ENCODE measurements around the gene POP4.
"Not testable (repeated sequence)": the region's sequence is repeated elsewhere in the genome, so short reads cannot be mapped to it uniquely, and the experiment has no call there.

DNA sequence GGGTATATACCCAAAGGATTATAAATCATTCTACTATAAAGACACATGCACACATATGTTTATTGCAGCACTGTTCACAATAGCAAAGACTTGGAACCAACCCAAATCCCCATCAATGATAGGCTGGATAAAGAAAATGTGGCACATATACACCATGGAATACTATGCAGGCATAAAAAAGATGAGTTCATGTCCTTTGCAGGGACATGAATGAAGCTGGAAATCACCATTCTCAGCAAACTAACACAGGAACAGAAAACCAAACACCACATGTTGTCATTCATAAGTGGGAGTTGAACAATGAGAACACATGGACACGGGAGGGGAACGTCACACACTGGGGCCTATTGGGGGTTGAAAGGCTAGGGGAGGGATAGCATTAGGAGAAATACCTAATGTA, 47.0 kb upstream of the POP4 start:
- TF ChIP-seq, protein P1, sequence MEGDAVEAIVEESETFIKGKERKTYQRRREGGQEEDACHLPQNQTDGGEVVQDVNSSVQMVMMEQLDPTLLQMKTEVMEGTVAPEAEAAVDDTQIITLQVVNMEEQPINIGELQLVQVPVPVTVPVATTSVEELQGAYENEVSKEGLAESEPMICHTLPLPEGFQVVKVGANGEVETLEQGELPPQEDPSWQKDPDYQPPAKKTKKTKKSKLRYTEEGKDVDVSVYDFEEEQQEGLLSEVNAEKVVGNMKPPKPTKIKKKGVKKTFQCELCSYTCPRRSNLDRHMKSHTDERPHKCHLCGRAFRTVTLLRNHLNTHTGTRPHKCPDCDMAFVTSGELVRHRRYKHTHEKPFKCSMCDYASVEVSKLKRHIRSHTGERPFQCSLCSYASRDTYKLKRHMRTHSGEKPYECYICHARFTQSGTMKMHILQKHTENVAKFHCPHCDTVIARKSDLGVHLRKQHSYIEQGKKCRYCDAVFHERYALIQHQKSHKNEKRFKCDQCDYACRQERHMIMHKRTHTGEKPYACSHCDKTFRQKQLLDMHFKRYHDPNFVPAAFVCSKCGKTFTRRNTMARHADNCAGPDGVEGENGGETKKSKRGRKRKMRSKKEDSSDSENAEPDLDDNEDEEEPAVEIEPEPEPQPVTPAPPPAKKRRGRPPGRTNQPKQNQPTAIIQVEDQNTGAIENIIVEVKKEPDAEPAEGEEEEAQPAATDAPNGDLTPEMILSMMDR (IDR thresholded peaks at IDR 0.05), result not testable (repeated sequence)
- TF ChIP-seq POLR2A (IDR thresholded peaks at IDR 0.05), result not testable (repeated sequence)

Measured in esophagus squamous epithelium (tissue), 4 donors.